HG02610 (cell line): Measurements from ENCODE around the gene LYST.
"Not testable (repeated sequence)": the region's sequence is repeated elsewhere in the genome, so short reads cannot be mapped to it uniquely, and the experiment has no call there.

Experiments used
- ATAC-seq: cut with Tn5 transposase; IDR thresholded peaks from one replicate; pipeline ENCODE4 v1.9.1; 2021; ENCODE audit warnings: mild to moderate bottlenecking, moderate library complexity; ENCODE audit not compliant: unreplicated experiment

Gene LYST

DNA sequence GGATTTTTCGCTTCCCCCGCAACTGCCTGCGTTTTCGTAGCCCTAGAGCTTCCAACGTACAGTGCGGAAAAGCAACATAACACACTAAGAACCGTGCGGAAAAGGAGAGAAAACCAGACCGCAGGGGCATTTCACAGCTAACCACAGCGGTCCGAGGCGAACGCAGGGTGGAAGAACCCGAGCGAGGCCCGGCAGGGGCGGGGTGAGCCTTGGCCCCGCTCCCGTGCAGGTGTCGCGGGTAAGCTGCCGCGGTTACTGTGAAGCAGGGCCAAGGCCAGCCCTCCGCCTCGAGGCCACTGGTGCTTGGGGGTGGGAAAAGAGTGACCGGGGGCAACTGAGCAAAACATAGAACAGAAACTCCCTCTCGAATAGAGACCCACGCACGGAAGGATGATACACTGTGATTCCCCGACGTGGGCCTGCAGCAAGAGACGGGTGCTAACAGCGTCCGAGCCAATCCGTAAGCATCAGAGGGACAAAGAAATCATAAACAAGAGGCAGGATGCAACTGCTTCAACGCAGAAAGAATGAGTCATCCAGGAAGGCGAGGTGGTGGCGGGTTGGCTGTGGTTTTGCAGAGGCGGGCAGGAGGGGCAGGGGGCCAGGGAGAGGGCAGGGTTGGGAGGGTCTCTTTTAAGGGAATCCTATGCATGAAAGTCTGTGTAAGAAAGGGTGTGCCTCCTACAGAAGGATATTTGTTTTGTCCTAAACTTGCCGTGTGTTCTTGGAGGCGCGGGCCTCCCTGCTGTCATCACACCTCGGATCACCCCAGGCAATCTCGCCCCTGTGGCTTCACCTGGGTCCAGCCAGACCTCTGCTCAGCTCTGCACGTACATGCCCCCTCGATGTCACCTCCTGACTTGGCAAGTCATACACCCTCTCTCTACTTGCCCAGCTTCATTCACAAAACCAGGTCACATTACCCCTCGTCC, 224.4 kb downstream of the LYST start:
- ATAC-seq = peak; percentile 59

DNA sequence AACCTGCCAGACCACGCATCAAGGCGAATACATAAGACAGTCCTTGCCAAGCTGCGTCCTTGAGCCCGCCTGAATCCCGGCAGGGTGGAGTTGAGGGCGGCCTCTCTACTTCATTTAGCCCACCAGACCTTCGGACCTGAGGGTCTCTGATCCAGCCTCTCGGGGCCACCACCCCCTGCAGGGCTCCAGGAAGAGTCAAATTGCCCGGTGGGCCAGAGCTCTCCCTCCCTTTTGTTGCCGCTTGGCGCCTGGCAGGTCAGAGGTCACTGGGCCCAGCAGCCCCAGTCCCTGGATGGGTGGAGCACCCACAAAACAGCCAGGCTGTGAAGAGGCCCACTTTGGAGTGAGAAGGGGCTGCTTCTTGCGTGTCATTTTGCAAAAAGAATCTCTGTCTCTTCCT, 226.1 kb downstream of the LYST start:
- no peak for ATAC-seq

DNA sequence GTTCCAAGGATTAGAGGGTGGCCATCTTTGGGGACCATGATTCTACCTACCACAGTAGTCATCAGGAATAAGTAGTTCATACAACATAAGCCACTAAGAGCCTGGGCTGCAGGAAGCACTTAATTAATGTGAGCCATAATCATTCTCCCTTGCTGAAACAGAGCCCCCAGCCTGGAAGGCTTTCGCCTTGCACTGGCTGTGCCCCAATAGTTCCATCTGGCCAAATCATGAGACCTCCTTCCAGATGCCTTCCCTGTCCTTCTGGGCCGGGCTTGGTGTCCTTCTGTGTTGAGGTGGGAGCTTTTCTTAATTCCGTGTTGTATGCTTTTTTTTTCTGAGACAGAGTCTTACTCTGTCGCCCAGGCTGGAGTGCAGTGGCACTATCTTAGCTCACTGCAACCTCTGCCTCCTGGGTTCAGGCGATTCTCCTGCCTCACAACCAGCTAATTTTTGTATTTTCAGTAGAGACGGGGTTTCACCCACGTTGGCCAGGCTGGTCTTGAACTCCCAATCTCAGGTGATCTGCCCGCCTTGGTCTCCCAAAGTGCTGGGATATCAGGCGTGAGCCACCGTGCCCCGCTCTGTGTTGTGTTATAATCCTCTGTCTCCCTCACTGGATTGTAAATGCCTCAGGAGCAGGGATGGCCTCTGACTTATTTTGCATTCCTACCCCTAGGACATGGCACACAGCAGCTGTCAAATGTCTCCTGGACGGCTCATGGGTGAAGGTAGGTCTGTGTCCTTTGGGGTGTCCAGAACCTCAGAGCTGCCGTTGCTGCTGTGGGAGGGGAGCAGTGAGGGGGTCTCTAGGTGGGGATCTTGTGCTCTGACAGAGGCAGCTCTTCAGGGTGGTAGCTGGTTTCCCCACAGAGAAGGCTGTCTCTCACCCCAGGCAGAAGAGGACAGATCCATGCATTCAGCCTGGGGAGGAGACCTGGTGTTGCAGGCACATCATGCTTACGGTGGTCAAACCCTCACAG, 227.2 kb downstream of the LYST start:
- ATAC-seq = no peak

DNA sequence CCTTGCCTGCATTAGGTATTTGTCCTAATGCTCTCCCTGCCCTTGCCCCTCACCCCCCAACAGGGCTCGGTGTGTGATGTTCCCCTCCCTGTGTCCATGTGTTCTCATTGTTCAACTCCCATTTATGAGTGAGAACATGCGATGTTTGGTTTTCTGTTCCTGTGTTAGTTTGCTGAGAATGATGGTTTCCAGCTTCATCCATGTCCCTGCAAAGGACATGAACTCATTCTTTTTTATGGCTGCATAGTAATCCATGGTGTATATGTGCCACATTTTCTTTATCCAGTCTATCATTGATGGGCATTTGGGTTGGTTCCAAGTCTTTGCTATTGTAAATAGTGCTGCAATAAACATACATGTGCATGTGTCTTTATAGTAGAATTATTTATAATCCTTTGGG, 228.1 kb downstream of the LYST start:
- ATAC-seq = not testable (repeated sequence)

DNA sequence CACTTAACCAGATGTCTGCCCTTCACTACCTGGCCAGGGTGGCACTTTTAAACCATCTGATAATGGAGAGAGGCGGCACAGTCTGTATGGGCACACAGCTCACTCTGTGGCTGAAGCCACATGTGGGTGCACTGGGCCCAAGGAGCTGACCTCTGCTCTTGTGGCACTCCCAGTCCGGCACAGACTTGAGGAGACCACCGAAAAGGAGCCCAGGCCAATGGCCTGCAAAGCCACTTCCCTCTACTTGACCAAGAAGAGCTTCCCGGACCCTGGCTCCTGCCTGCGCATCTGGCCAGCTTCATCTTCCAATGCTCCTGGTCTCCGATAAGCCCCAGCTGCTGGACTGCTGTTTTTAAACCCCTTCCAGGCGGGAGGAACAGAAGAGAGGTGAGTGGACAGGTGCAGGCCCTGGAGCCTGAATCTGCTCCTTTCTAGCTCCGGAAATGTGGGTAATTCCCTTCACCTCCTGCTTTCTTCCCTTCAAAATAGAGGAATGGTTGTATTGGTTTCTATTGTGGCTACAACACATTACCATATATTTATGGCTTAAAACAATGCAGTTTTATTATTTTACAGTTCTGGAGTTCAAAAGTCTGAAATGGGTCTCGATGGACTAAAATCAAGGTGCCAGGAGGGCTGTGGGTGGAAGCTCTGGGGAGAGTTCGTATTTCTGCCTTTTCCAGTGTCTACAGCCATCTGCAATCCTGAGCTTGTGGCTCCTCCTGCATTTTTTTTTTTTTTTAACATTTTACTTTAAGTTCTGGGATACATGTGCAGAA, 228.8 kb downstream of the LYST start:
- ATAC-seq = no peak

DNA sequence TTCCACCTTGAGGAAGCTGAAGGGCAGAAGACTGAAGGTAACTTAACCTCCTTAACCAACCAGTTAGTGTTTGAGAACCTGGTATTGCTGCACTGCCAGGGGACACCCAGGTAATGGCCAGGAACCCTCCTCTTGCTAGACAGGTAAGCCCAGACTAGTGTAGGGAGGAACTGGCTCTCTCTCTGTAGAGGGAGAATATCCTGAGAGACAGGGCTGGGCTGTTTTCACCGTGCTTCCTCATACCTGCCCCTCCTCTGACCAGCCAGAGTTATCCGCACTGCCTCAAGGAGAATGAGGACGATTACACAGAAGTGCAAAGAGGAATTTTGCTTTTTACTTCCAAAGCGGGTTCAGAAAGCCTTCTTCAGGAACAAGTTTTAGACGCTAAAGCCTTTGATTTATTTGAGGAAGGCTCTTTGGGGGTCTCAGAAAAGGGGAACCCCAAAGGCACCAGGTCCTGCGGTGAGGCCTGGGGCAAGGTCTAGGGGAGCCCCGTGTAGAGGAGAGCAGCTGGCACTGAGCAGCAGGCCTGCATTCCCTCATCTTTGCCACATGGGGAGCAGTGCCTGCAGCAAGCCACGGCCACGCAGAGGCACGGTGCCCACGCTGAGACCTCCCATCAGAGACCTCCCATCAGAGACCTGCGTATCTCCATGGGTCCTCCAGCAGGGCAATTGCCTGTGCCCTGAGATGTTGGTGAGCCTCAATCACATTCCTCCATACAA, 230.6 kb downstream of the LYST start:
- no peak for ATAC-seq

DNA sequence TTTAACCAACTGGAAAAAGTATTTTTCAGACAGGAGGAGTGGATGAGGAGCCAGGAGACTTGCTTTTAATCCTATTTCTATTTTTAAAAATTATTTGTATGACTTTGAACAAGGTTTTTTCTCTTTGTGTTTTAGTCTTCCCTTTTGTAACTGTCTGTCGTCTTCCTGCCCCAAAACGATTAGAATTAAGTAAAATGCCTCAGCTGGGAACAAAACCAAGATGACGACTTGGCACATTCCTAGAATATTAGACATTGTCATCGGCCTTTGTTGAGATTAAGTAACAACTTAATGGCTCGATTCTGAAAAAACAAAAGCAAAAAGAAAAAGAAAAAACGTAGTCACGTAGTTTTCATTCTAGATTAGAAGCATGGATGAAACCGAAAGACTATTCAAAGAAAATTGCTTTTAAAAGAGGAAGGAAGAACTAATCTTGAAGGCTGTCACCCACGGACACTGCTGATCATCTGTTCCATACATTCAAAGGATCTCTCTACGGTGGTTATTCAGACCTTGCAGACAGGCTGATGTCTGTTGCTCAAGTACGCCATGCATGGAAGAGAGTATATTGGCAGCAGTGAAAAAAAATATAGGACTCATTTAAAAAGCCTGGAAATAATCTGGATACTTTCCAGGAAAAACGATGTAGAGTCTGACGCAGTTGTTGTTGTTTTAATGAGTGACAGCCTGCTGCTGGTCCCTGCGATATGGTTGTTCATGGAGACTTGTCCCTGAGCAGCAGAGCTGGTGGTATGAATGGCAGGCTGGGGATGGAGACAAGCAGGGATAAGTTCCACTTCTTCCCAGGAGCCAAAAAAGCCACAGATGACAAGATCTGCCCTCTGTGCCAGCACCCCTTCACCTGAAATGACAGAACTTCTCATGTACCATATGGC, 234.0 kb downstream of the LYST start:
- ATAC-seq = peak; percentile 84

DNA sequence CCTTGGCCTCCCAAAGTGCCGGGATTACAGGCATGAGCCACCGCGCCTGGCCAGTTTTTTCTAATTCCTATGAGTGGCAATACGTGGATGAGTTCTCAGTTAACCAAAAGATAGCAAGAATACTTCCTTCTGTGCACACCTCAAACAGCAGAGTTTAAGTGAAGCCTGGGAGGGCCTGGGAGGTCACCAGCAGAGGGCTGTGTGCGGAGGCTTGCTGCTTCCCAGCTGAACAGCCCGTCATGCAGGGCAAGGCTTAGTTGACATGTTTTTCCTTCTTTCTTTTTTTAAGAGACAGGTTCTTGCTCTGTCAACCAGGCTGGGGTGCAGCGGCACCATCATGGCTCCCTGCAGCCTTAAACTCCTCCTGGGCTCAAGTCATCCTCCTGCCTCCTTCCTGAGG, 234.9 kb downstream of the LYST start:
- ATAC-seq = no peak

DNA sequence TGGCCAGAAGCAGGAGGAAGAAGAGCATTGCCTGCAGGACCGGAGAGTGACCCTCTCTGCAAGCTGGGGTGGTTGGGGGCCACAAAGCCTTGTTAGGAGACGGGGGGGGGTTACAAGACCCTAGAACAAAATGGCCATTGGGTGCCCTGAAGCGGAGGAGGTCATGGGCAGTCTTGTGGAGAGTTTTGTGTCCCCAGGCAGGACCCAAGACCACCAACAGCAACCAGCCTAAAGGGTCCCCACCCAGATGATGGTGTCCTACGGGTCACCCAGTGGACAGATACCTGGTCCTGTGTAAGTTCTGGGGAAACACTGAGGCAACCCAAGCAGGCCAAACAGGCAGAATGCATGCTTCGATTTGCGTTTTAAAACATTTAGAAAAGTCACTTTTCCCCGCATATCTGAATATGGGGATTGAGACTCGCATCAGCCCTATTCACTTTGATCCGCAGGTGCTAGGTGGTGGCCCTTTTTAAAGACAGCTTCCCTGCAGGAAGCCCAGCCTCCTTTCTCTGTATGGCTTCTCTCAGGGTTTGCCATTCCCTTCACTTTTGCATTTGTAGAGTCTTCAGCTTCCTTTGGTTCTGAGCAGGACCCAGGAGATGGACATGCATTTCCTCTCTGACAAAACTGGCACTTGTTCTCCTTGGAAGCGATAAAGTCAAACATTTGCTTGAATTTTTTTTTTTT, 238.2 kb downstream of the LYST start:
- ATAC-seq = no peak

DNA sequence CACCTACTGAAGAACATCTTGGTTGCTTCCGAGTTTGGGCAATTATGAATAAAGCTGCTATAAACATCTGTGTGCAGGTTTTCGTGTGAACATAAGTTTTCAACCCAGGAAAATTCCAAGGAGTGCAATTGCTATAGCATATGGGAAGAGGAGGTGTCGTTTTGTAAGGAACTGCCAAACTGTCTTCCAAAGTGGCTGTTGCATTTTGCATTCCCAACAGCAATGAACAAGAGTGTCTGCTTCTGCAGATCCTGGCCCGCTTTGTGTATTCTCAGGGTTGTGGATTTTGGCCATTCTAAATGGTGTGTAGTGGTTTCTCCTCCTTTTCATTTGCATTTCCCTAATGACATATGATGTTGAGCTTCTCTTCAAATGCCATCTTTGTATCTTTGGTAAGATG, 240.9 kb downstream of the LYST start:
- no peak for ATAC-seq

DNA sequence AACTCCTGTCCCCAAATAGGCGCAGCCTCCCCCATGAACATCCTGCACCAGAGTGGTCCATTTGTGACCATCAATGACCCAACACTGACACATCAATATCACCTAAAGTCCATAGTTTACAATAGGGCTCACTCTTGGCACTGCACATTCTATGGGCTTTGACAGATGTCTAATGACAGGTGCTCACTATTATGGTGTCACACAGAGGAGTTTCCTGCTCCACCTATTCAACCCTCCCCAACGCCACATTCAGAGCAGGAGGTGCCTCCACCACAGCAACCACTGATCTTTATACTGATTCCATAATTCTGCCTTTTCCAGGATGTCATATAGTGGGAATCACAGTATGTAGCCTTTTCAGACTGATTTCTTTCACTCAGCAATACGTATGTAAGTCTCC, 241.4 kb downstream of the LYST start:
- ATAC-seq = no peak

DNA sequence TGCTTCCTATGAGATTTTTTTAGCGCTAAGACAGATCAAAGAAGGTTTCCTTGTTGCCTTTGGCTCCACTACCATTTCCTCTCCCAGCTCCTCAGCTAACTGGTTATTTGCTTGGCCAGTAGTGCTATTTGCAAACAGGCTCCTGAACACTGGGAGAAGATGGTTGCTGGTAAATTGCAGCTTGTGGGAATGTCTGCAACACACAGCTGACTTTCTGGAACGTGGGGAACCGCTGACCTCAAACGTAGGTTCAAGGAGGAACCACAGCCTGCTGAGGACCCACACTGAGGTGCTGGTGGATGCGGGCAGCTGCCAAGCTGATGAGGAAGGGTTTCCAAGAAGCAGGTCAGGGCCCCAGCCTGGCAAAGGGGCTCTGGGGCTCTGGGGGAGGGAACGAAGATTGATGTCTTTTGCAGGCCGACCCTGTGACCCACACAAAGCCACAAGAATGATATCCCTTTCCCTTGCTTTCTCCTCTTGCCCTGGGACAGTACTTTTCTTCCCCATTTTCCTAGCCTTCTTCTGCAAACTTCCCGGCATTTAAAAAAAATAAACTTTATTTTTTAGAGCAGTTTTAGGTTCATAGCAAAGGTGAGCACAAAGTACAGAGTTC, 241.9 kb downstream of the LYST start:
- no peak for ATAC-seq

DNA sequence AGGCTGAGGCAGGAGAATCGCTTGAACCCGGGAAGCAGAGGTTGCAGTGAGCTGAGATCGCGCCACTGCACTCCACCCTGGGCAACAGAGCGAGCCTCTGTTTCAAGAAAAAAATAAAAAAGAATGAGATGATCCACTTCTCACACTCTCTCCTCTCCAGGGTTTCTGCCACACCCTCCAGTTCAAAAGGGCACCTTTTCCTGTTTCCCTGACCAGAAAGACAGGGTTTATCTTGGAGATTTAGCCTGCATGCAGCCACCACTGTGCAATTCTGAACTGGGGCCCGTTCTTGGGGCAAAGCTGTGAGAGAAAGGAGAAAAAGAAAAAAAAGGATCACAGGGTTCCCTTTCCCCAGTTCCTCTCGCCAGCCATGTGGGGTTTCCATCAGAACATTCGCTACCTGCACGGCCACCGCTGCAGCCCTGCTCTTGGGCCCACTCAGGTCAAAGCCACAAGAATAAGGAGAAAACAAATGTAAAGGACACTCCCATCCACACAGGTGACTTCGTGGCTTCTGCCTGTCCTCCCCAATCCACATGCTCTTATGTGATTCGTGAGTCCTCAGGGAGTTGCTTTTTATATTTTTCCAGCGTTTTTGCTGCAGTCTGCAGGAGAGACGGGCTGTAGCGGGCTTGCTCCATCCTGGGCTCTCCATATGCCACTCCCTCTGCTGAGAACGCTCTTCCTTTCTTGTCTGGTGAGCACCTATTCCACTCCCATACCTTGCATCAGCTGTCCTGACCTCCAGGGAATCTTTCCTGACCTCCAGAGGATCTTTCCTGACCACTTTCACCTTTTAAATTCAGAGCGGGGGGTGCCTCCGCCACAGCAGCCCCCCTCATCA, 243.5 kb downstream of the LYST start:
- no peak for ATAC-seq

DNA sequence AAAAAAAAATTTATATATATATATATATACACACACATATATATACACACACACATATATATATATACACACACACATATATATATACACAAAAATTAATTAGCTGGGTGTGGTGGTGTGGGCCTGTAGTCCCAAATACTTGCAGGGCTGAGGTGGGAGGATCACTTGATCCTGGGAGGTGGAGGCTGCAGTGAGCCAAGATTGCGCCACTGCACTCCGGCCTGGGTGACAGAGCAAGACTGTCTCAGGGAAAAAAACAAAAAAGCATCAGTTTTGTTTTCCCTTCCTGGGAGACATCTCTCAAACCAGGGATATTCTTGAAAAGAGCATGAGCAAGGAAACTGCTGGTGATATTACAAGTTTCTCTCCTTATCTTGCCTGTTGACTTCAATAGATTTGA, 247.6 kb downstream of the LYST start:
- not testable (repeated sequence) for ATAC-seq

DNA sequence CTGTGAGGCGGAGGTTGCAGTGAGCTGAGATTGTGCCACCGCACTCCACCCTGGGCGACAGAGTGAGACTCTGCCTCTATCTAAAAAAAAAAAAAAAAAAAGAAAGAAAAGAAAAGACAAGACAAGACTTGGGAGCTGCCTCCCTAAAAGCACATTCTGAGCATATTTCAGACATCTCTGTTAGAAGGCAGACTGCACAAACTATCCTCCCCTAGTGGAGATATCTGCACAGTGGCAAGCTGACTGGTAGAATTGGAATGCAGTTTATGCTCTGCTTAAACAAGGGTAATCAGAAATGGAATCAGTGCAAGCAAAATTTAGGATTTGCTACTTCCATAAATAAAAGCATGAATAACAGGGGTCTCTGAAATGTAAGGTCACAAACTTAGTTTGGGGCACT, 248.9 kb downstream of the LYST start:
- no peak for ATAC-seq

DNA sequence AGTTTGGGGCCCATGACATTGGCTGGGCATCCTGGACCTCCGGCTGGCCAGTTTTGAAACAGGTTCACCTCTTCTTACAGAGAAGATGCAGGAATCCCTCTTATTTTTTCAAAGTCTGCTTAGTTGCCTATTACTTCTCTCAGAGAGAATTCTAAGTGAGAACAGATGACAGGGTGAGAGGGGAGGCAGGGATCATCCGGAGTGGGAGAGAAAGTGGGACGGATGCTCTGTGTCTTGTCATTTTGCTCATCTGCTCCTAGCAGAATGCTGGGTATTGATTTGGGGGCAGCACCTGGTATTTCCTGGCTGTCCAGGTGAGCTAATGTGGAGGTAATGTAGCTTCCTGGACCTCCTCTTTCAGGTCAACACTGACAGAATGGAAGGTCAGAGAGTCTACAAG, 249.6 kb downstream of the LYST start:
- ATAC-seq = no peak

DNA sequence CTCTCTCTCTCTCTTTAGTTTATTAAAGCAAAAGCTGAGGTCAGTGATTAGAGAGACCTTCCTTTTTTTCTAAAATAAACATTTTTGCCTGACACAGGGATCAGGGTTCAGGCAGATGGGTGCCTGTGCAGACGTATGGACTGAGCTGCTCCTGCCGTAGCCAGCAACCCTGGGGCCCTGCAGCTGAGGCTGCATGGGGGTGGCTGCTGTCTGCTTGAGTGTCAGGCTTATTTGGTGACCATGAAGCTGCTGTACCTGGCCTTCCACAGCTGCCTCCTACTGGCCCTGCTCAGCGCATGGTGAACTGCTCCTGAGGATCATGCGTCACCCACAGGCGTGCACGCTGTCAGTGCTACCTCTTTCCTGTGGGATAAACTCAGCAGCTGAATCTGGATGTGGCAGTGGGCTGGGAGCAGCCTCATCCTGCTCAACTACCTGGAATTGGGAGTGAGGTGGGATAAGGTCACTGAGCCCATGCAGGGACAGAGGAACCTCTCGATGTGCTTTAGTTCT, 252.2 kb downstream of the LYST start:
- no peak for ATAC-seq
